Ishikawa (cell line): Measurements from ENCODE around the gene NCOR2.

Source experiments
- CEBPB ChIP-seq: IDR thresholded peaks from 2 replicates; pipeline ENCODE4 v1.6.1; 2012
- CREB1 ChIP-seq: IDR thresholded peaks from 2 replicates; pipeline ENCODE4 v1.6.1; 2012; ENCODE audit warnings: low read depth
- EGR1 ChIP-seq: IDR thresholded peaks from 2 replicates; pipeline ENCODE4 v1.6.1; 2012
- EP300 ChIP-seq: IDR thresholded peaks from 2 replicates; pipeline ENCODE4 v1.6.1; 2012; ENCODE audit warnings: borderline replicate concordance
- FOXM1 ChIP-seq: IDR thresholded peaks from 2 replicates; pipeline ENCODE4 v1.6.1; 2012; ENCODE audit warnings: low read depth, borderline replicate concordance
- NFIC ChIP-seq: IDR thresholded peaks from 2 replicates; pipeline ENCODE4 v1.6.1; 2012
- RAD21 ChIP-seq: IDR thresholded peaks from 2 replicates; pipeline ENCODE4 v1.6.1; 2012; ENCODE audit warnings: low read depth
- TAF1 ChIP-seq: IDR thresholded peaks from 2 replicates; pipeline ENCODE4 v1.6.1; 2012; ENCODE audit warnings: low read depth, mild to moderate bottlenecking
- TCF12 ChIP-seq: IDR thresholded peaks from 2 replicates; pipeline ENCODE4 v1.6.1; 2012; ENCODE audit warnings: low read depth
- TEAD4 ChIP-seq: IDR thresholded peaks from 2 replicates; pipeline ENCODE4 v1.6.1; 2012
- YY1 ChIP-seq: IDR thresholded peaks from 2 replicates; pipeline ENCODE4 v1.6.1; 2012; ENCODE audit warnings: low read depth
- ZBTB7A ChIP-seq: IDR thresholded peaks from 2 replicates; pipeline ENCODE4 v1.6.1; 2012; ENCODE audit warnings: low read depth
- TF ChIP-seq, protein P1 (sequence below): IDR thresholded peaks from 2 replicates; pipeline ENCODE4 v1.6.1; 2012
- TF ChIP-seq, protein P2 (sequence below): IDR thresholded peaks from 2 replicates; pipeline ENCODE4 v1.6.1; 2012; ENCODE audit warnings: low read depth, mild to moderate bottlenecking
- TF ChIP-seq, protein P3 (sequence below): IDR thresholded peaks from 2 replicates; pipeline ENCODE4 v1.6.1; 2012

NCOR2 gene

DNA sequence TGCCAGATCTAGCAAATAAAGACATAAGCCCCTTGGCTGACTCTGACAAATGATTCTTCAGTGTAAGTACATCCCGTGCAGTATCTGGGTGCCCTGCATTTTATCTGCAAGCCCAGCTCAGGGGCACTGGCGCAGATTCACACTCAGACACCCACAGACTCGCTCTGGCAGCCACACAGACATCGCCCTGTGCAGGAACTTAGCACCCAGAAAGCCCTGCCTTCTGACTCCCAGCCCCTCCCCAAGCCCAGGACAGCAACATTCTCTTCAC is 44.9 kb upstream of the NCOR2 start:
- TF ChIP-seq NFIC: no peak
- TF ChIP-seq, protein P1, sequence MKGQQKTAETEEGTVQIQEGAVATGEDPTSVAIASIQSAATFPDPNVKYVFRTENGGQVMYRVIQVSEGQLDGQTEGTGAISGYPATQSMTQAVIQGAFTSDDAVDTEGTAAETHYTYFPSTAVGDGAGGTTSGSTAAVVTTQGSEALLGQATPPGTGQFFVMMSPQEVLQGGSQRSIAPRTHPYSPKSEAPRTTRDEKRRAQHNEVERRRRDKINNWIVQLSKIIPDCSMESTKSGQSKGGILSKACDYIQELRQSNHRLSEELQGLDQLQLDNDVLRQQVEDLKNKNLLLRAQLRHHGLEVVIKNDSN: no peak
- no peak for TF ChIP-seq ZBTB7A
- TF ChIP-seq, protein P2, sequence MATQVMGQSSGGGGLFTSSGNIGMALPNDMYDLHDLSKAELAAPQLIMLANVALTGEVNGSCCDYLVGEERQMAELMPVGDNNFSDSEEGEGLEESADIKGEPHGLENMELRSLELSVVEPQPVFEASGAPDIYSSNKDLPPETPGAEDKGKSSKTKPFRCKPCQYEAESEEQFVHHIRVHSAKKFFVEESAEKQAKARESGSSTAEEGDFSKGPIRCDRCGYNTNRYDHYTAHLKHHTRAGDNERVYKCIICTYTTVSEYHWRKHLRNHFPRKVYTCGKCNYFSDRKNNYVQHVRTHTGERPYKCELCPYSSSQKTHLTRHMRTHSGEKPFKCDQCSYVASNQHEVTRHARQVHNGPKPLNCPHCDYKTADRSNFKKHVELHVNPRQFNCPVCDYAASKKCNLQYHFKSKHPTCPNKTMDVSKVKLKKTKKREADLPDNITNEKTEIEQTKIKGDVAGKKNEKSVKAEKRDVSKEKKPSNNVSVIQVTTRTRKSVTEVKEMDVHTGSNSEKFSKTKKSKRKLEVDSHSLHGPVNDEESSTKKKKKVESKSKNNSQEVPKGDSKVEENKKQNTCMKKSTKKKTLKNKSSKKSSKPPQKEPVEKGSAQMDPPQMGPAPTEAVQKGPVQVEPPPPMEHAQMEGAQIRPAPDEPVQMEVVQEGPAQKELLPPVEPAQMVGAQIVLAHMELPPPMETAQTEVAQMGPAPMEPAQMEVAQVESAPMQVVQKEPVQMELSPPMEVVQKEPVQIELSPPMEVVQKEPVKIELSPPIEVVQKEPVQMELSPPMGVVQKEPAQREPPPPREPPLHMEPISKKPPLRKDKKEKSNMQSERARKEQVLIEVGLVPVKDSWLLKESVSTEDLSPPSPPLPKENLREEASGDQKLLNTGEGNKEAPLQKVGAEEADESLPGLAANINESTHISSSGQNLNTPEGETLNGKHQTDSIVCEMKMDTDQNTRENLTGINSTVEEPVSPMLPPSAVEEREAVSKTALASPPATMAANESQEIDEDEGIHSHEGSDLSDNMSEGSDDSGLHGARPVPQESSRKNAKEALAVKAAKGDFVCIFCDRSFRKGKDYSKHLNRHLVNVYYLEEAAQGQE: no peak
- TF ChIP-seq RAD21: no peak
- no peak for TF ChIP-seq FOXM1
- no peak for TF ChIP-seq YY1
- TF ChIP-seq CEBPB: no peak
- no peak for TF ChIP-seq EGR1
- no peak for TF ChIP-seq TEAD4
- TF ChIP-seq TCF12: no peak
- TF ChIP-seq, protein P3, sequence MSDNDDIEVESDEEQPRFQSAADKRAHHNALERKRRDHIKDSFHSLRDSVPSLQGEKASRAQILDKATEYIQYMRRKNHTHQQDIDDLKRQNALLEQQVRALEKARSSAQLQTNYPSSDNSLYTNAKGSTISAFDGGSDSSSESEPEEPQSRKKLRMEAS: no peak
- TF ChIP-seq TAF1: no peak
- no peak for TF ChIP-seq EP300
- TF ChIP-seq CREB1: no peak

DNA sequence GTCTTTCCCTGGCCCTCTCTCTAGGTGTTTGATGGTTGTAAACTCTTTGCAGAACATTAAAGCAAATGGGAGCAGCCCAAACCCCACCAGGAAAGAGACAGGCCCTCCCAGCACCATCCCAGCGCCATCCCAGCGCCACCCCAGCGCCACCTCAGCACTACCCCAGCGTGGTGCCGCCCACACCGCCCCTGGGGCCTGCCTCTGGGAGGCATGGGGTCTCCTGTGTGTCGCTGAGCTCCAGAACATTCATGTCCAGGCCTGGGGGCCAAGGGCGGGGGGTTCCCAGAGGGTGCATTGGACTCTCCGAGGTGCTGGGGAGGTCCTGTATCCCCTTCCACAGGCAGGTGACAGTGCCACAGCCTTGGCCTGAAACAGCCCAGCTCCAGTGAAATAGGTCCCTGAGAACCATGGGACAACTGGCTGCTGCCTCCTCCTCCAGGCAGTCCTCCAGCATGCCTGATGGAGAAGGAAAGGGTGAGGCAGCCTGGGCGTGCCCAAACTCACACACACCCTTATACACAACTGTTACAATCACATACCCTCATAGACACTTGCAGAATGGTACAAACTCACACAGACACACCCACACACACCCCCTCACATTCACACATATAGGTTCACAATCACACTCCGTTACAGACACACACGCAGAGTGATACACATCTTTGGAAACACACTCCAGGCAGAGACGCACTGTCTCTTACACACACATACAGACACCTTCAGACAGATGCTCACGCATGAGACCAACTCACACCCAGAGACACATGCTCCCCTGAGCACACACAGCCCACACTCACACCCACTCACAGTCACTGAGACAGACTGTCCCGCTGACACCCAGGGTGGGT is 44.4 kb upstream of the NCOR2 start:
- no peak for TF ChIP-seq TAF1
- TF ChIP-seq RAD21: no peak
- no peak for TF ChIP-seq FOXM1
- no peak for TF ChIP-seq TEAD4
- TF ChIP-seq YY1: no peak
- no peak for TF ChIP-seq CREB1
- no peak for TF ChIP-seq NFIC
- TF ChIP-seq, protein P3: no peak
- TF ChIP-seq ZBTB7A: no peak
- TF ChIP-seq, protein P1: no peak
- TF ChIP-seq, protein P2: no peak
- no peak for TF ChIP-seq TCF12
- TF ChIP-seq EP300: no peak
- no peak for TF ChIP-seq CEBPB
- TF ChIP-seq EGR1: no peak

DNA sequence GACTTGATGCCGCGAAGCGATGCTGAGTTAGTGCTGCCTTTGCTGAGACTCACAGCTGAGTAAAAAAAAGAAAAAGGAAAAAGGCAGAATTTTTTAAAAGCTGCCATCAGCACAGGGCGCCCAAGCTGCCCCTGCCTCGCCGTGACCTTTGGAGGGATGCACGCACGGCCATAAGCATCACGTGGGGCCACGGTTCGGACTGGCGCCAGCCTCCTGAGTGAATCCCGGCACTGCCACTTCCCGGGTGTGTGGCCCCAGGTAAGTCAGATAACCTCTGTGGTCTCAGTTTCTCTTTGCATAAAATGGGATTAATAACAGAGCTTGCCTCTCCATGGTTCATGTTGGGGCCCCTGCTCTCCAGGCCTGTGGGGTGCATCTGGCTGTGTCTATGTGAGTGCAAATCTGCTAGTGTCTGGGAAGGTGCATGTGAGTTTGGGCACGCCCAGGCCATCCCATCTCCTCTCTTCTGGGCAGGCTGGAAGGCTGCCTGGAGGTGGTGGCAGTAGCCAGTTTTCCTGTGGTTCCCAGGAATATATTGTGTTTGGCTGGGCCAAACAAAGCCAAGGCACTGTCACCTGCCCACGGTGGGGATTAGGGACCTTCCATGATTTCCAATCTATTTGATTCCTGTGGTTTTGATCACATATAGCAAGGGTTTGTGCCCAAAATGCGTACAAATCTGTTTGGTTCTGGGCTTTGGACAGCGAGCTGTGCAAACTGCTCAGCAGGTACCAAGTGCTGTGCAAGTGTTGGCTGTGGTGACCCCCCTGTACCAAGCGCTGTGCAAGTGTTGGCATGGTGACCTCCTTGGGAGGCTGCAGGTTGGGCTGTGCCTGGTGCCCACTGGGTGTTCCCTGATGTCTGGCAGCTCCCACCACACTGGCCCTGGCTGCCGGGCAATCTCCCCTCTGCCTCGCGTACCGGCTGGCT is 43.5 kb upstream of the NCOR2 start:
- TF ChIP-seq TAF1: no peak
- TF ChIP-seq, protein P3: no peak
- TF ChIP-seq, protein P1: no peak
- TF ChIP-seq EGR1: no peak
- TF ChIP-seq YY1: no peak
- no peak for TF ChIP-seq ZBTB7A
- no peak for TF ChIP-seq CEBPB
- no peak for TF ChIP-seq RAD21
- TF ChIP-seq, protein P2: no peak
- TF ChIP-seq TCF12: no peak
- no peak for TF ChIP-seq CREB1
- TF ChIP-seq EP300: no peak
- no peak for TF ChIP-seq FOXM1
- TF ChIP-seq TEAD4: no peak
- no peak for TF ChIP-seq NFIC
